GM19099 (cell line): ENCODE data around the gene MAPKAP1.

Source experiments
- POLR2A ChIP-seq: IDR thresholded peaks from 3 replicates; pipeline ENCODE4 v1.6.1; 2011; ENCODE audit warnings: low read depth; ENCODE audit not compliant: insufficient read length; ENCODE audit errors: extremely low read depth

The MAPKAP1 gene

GRCh38 chr9:125609744-125610143, 97.3 kb downstream of the MAPKAP1 start:
- TF ChIP-seq POLR2A: no peak

GRCh38 chr9:125608489-125609224, 98.4 kb downstream of the MAPKAP1 start:
- TF ChIP-seq POLR2A: no peak

GRCh38 chr9:125604196-125604595, 102.8 kb downstream of the MAPKAP1 start:
- TF ChIP-seq POLR2A: no peak

- TF ChIP-seq POLR2A: no peak
Observed at GRCh38 chr9:125603478-125604021, 103.5 kb downstream of the MAPKAP1 start.

- no peak for TF ChIP-seq POLR2A
Observed at GRCh38 chr9:125601961-125602360, 105.0 kb downstream of the MAPKAP1 start.

GRCh38 chr9:125600194-125600593, 106.8 kb downstream of the MAPKAP1 start:
- TF ChIP-seq POLR2A: no peak

- TF ChIP-seq POLR2A: no peak
Observed at GRCh38 chr9:125594223-125594610, 112.8 kb downstream of the MAPKAP1 start.

- TF ChIP-seq POLR2A: no peak
Observed at GRCh38 chr9:125593581-125594222, 113.3 kb downstream of the MAPKAP1 start.

GRCh38 chr9:125591888-125592287, 115.1 kb downstream of the MAPKAP1 start:
- TF ChIP-seq POLR2A: no peak

- no peak for TF ChIP-seq POLR2A
Observed at GRCh38 chr9:125591245-125591644, 115.8 kb downstream of the MAPKAP1 start.

GRCh38 chr9:125589287-125589686, 117.7 kb downstream of the MAPKAP1 start:
- TF ChIP-seq POLR2A: no peak

GRCh38 chr9:125587819-125588460, 119.1 kb downstream of the MAPKAP1 start:
- TF ChIP-seq POLR2A: no peak

- no peak for TF ChIP-seq POLR2A
Observed at GRCh38 chr9:125586172-125586511, 120.9 kb downstream of the MAPKAP1 start.

GRCh38 chr9:125585503-125586171, 121.4 kb downstream of the MAPKAP1 start:
- TF ChIP-seq POLR2A: no peak

- TF ChIP-seq POLR2A: no peak
Observed at GRCh38 chr9:125580701-125581286, 126.2 kb downstream of the MAPKAP1 start.
